Amniotic stem cell (primary cell): ENCODE data around the gene PTPRM.
"Not testable (repeated sequence)": the region's sequence is repeated elsewhere in the genome, so short reads cannot be mapped to it uniquely, and the experiment has no call there.

Experiments
- DNase-seq: peaks from one replicate; lab custom pipeline; 2025; lab: John Stamatoyannopoulos, UW

PTPRM gene

GRCh38 chr18:8433323-8433722 lies 866.2 kb downstream of the PTPRM start:
- DNase-seq = no peak

DNA sequence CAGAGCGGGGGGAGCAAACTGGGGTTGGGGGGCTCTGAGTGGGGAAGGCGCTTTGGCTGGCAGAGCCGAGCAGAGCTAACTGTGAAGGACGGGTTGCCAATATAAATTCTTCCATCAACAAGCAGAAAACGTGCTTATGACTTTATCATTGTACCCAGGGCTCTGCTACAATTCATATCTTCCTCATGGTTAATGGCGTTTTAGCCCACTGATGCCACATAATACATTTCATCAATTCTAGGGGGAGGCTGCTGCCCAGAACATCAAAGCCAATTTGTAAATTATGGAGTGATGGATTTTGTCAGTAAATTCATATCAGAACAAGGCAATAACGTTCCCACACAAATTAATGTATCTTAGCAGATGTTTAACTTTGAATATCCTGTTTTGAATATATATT lies 866.7 kb downstream of the PTPRM start:
- no peak for DNase-seq

DNA sequence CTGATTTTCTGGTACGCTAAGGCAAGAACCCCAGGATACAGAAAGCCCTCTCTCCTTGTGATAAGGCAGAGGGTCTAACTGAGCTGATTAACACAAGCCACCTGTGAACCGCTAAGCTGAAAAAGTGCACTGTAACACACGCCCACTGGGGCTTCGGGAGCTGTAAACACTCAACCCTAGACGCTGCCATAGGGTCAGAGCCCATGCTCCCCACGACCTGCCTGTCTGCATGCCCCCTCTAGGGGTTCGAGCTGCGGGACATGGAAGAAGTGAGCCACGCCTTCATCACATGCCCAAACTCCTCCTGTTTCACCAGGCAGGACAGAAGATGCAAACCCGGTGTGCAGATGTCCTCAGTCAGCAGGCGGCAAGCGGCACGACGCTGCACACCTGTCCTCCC lies 868.3 kb downstream of the PTPRM start:
- DNase-seq = no peak

DNA sequence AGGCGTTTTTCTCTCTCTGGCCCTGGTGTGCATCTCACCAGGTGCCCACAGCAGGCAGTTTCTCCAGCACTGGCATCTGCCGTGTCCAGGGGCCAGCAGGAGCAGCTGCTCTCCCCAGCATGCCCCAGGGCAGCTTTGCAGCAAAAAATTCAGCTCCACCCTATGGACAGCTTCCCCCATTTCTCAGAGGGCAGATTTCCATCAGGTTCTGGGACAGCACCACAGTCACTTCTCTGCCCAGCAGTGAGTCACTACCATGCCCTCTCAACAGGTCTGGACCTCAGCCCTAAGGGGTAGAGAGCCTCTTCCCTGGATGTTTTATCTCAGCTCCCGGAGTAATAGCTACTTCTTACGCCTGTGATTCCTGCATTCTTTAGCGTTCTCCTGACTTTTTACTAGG lies 871.9 kb downstream of the PTPRM start:
- no peak for DNase-seq

DNA sequence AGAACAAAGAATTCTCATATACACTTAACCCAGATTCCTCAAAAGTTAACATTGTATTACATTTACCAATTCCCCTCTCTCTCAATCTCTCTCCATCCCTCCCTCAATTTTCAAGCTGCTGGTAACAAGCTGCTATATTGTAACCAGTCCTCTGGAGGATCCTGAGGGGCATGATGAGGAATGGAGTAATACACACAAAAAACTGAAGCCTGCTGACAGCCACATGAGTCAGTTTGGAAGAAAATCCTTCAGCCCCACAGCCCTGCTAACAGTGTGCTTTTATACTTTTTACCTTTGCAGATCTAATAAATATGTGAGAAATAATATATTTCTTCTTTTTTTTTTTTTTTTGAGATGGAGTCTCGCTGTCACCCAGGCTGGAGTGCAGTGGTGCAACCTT lies 876.4 kb downstream of the PTPRM start:
- no peak for DNase-seq

GRCh38 chr18:8446936-8447335 lies 879.8 kb downstream of the PTPRM start:
- not testable (repeated sequence) for DNase-seq

DNA sequence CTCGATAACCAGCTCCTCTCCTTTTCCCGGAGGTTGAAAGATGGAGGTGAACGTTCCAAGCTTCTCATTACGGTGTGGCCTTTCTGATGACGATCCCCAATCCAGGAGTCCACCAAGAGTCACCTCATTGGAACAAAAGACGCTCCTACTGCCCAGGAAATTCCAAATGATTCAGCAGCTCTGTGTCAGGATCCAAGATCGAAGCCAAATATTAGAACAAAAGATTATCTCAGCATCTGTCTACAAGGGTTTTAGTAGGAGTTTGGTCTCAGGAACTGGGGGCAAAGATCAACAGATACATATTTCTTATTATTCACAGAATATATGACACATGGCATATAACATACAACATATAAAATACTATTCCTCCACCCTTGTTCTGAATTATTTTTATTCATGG lies 881.0 kb downstream of the PTPRM start:
- DNase-seq = no peak

DNA sequence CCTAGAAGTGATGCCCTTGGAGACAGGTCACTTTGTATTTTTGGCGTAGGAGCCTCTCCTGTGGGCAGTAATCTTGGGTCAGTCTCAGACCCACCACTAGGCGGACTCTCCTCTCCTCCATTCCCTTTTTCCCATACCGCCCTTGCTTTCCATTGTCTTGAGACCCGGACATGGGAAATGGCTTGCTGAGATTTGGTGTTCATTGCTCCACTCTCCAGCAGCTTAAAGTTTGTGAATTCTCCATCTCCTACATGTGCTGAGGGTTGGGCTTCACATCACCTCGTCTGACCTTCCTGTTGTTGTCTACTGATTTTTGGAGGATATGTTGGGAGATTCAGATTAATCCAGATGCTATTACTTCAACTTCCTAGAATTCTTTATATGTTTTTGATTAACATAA lies 882.9 kb downstream of the PTPRM start:
- no peak for DNase-seq

GRCh38 chr18:8450898-8451665 lies 884.0 kb downstream of the PTPRM start:
- DNase-seq = no peak

DNA sequence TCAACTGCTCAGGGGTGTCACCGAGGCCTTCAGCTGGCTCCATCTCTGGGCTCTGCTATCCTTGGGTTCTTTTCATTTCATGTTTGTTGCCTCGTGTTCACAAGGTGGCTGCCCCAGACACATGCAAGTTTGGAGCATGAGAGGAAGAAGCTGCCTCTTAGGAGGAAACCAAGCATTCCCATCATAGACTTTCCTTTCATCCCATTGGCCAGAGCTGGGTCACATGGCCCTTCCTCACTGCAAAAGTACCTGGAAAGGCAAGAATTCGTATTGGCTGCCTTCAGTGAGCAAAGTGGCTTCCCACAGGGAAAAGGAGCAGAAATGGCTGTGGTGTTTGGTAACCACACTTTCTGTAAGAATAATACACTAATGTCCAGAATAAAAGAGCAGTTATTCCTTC lies 886.4 kb downstream of the PTPRM start:
- DNase-seq = no peak

DNA sequence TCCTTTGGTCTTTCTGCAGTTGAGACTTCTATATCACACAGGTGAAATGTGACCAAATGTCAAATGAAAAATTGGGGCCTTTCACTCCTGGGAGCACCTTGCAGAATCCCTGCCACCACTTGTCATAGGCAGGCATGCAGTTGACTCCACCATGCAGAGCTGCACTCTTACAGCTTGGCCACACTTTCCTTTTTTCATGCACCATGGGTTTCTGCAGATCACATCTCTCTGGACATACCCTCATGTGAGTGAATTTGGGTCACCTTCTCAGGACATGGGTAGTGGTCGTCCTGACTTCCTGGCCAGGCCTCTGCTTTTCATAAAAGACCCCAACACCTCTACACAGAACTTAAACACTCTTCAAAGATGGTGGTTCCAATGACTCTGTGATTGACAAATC lies 887.0 kb downstream of the PTPRM start:
- DNase-seq = no peak

- DNase-seq = no peak
These were observed 888.8 kb downstream of the PTPRM start for GRCh38 chr18:8455661-8456614.
